Fibroblast of mammary gland (primary cell): ENCODE results near the gene CC2D1A.
"Not testable (repeated sequence)": the region's sequence is repeated elsewhere in the genome, so short reads cannot be mapped to it uniquely, and the experiment has no call there.

ENCODE experiments used
- DNase-seq: peaks from one replicate; pipeline ENCODE4 v3.0.0-alpha.2; 2010; ENCODE audit warnings: low read depth
- H3K4me3 ChIP-seq: 2 replicates; pipeline ENCODE4 v1.5.1; 2011; ENCODE audit warnings: low read depth, mild to moderate bottlenecking, low read length, moderate library complexity; ENCODE audit not compliant: control insufficient read depth
- CTCF ChIP-seq: conservative IDR thresholded peaks from 2 replicates; pipeline ENCODE4 v1.5.1; 2011; ENCODE audit warnings: low read depth, low read length, inconsistent platforms; ENCODE audit not compliant: control insufficient read depth, insufficient read depth

Gene CC2D1A

GRCh38 chr19:13965377-13965896 lies 59.4 kb downstream of the CC2D1A start:
- no peak for DNase-seq
- no peak for TF ChIP-seq CTCF
- H3K4me3 ChIP-seq: no peak overlapping the region

- TF ChIP-seq CTCF: no peak
- H3K4me3 ChIP-seq: no peak overlapping the region
Measured at GRCh38 chr19:13965926-13966683, 60.1 kb downstream of the CC2D1A start.

GRCh38 chr19:13966684-13967128 lies 60.7 kb downstream of the CC2D1A start:
- no peak overlapping the region for H3K4me3 ChIP-seq
- no peak for DNase-seq
- no peak for TF ChIP-seq CTCF

More at GRCh38 chr19:13965926-13966683, 60.1 kb downstream of the CC2D1A start:
- no peak for DNase-seq

- H3K4me3 ChIP-seq, DNase-seq: not testable (repeated sequence)
Measured at GRCh38 chr19:13967206-13967605, 61.2 kb downstream of the CC2D1A start.

- no peak overlapping the region for H3K4me3 ChIP-seq
- no peak for TF ChIP-seq CTCF
- no peak for DNase-seq
Measured at GRCh38 chr19:13968383-13968935, 62.5 kb downstream of the CC2D1A start.

GRCh38 chr19:13968999-13969398 lies 63.0 kb downstream of the CC2D1A start:
- TF ChIP-seq CTCF: no peak
- no peak for DNase-seq
- H3K4me3 ChIP-seq: no peak overlapping the region

GRCh38 chr19:13969897-13970296 lies 63.9 kb downstream of the CC2D1A start:
- no peak for DNase-seq
- no peak overlapping the region for H3K4me3 ChIP-seq
- TF ChIP-seq CTCF: no peak

GRCh38 chr19:13971868-13972267 lies 65.9 kb downstream of the CC2D1A start:
- not testable (repeated sequence) for H3K4me3 ChIP-seq

More at GRCh38 chr19:13971868-13972267, 65.9 kb downstream of the CC2D1A start:
- DNase-seq: not testable (repeated sequence)
